Omental fat pad (tissue), 4 donors: Measurements from ENCODE around the gene PITPNM1. TPM values are rescaled to one million over a fixed set of nuclear protein-coding genes. Genes with fewer than 3 reads are reported as not detected.

ENCODE experiments used
- ATAC-seq: fragments of 150-250 bp; one replicate; pipeline ENCODE4 v1.9.1; 2016; ENCODE audit warnings: mild to moderate bottlenecking, moderate library complexity; ENCODE audit not compliant: low FRiP score
- DNase-seq: peaks from one replicate; pipeline ENCODE4 v3.0.0-alpha.2; 2019; ENCODE audit warnings: low spot score
- CTCF ChIP-seq, 3 donors: fragments of 450-650 bp; IDR thresholded peaks; one replicate each; pipeline ENCODE4 v1.5.1; 2016 to 2017; ENCODE audit warnings: antibody characterized with exemption in 3 of 3, mild to moderate bottlenecking in 3 of 3, moderate library complexity in 2 of 3
- total RNA-seq, 4 donors: library from RNA; depleted of rRNA; stranded (reverse); fragments of >200 nt; gene quantifications; one replicate each; pipeline ENCODE4 v1.1.0, GENCODE V29; 2016

Gene PITPNM1
- total RNA-seq, 4 donors from 2014 or later, result 15.0 to 58.2 (median 26.6) TPM

- ATAC-seq, result no peak
- no peak for TF ChIP-seq CTCF (IDR thresholded peaks at IDR 0.05)
Measured at GRCh38 chr11:67542971-67543370, 37.8 kb upstream of the PITPNM1 start.

GRCh38 chr11:67542169-67542568 is 37.0 kb upstream of the PITPNM1 start:
- no peak for DNase-seq
- no peak for ATAC-seq
- no peak for TF ChIP-seq CTCF (IDR thresholded peaks at IDR 0.05)

More at GRCh38 chr11:67542971-67543370, 37.8 kb upstream of the PITPNM1 start:
- no peak for DNase-seq

GRCh38 chr11:67541198-67541597 is 36.0 kb upstream of the PITPNM1 start:
- DNase-seq, result no peak
- no peak for TF ChIP-seq CTCF (IDR thresholded peaks at IDR 0.05)
- no peak for ATAC-seq

DNA sequence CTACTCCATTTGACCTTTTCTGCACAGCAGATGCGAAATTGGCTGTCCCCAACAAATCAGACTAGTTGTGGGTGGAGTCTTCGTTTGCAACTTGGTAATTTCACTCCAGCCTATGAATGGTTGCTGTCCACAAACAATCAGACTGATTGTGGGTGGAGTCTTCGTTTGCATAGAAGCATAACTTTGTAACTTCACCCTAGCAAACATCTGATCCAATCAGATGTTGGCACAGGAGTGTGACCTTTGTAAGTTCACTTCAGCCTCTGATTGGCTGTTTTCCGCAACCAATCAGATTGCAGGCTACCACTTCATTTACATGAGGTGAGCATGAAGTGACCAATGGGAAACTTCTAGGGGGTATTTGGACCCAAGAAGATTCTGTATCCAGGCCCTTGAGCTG is 34.4 kb upstream of the PITPNM1 start:
- no peak for TF ChIP-seq CTCF (IDR thresholded peaks at IDR 0.05)

GRCh38 chr11:67538823-67539505 is 33.8 kb upstream of the PITPNM1 start:
- TF ChIP-seq CTCF (IDR thresholded peaks at IDR 0.05), result no peak
- no peak for DNase-seq
- ATAC-seq, result no peak

More for the DNA sequence above, 34.4 kb upstream of the PITPNM1 start:
- ATAC-seq (no peak), DNase-seq (no peak)

GRCh38 chr11:67538306-67538705 is 33.1 kb upstream of the PITPNM1 start:
- no peak for TF ChIP-seq CTCF (IDR thresholded peaks at IDR 0.05)
- ATAC-seq (no peak), DNase-seq (no peak)

DNA sequence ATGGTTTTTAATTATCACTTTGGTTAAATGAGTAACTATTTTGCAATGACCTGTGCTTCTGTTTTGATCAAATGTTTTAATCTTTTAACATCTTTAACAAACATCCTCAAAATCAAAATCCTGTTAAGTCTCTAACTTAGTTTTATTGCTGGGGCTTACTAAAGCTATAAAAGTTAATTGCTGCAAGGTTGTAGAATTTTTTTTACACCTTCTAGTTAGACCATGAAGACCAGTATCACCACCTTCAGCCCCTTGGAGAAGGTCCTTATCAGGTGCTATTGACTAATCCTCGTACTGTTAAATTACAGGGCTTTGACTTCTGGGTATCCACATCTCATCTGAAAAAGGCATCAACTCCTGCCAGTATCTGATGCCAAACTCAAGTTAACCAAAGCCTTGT is 30.4 kb upstream of the PITPNM1 start:
- DNase-seq, result no peak
- no peak for ATAC-seq
- TF ChIP-seq CTCF (IDR thresholded peaks at IDR 0.05), result no peak
